DMS79 treated with DMSO at 0.1 percent for 48 hours (cell line): ENCODE measurements around the gene RHOT2.

Experiments used
- DNase-seq: peaks from one replicate; lab custom pipeline; 2025; lab: John Stamatoyannopoulos, UW

Gene RHOT2

GRCh38 chr16:647173-647902 lies 20.6 kb upstream of the RHOT2 start:
- DNase-seq: no peak

GRCh38 chr16:648071-648780 lies 19.7 kb upstream of the RHOT2 start:
- peak; percentile 37 for DNase-seq

- peak; percentile 72 for DNase-seq
Observed at GRCh38 chr16:648781-649589, 18.9 kb upstream of the RHOT2 start, which contains the start of gene WDR90. WDR90 (plus strand) TSS chr16:649365; CDS start chr16:649417, 52 bp downstream.

GRCh38 chr16:649631-650030 lies 18.3 kb upstream of the RHOT2 start:
- DNase-seq: no peak

- no peak for DNase-seq
Observed at GRCh38 chr16:651844-652243, 16.1 kb upstream of the RHOT2 start.

- DNase-seq: no peak
Observed at GRCh38 chr16:652454-653305, 15.3 kb upstream of the RHOT2 start.

- no peak for DNase-seq
Observed at GRCh38 chr16:654034-654433, 13.9 kb upstream of the RHOT2 start.

GRCh38 chr16:657487-657886 lies 10.4 kb upstream of the RHOT2 start:
- DNase-seq: no peak

GRCh38 chr16:658679-659571 lies 9.0 kb upstream of the RHOT2 start:
- no peak for DNase-seq

GRCh38 chr16:659618-660017 lies 8.3 kb upstream of the RHOT2 start:
- DNase-seq: no peak

GRCh38 chr16:660132-660458 lies 7.8 kb upstream of the RHOT2 start:
- DNase-seq: no peak

GRCh38 chr16:660459-661183 lies 7.3 kb upstream of the RHOT2 start:
- no peak for DNase-seq

GRCh38 chr16:661184-661821 lies 6.6 kb upstream of the RHOT2 start:
- no peak for DNase-seq

GRCh38 chr16:662095-662494 lies 5.8 kb upstream of the RHOT2 start:
- DNase-seq: no peak

- DNase-seq: no peak
Observed at GRCh38 chr16:662597-662996, 5.3 kb upstream of the RHOT2 start.

- no peak for DNase-seq
Observed at GRCh38 chr16:666572-666971, 1.4 kb upstream of the RHOT2 start.

GRCh38 chr16:667113-667779 lies 686 bp upstream of the RHOT2 start:
- DNase-seq: no peak

GRCh38 chr16:668519-669171 lies 713 bp downstream of the RHOT2 start:
- no peak for DNase-seq

GRCh38 chr16:669666-670065 lies 1.7 kb downstream of the RHOT2 start:
- no peak for DNase-seq
